Stomach (tissue), 4 donors: Measurements from ENCODE around the gene RIMBP2.

ENCODE experiments used
- EP300 ChIP-seq: sonication (generic); formaldehyde crosslinking; IDR thresholded peaks from one replicate; pipeline ENCODE4 v1.6.1; 2017; ENCODE audit warnings: antibody characterized with exemption
- POLR2A ChIP-seq, 4 donors: fragments of 450-650 bp; IDR thresholded peaks; one replicate each; pipeline ENCODE4 v1.6.1; 2016; ENCODE audit warnings: antibody characterized with exemption in 4 of 4, control low read depth in 2 of 4, mild to moderate bottlenecking in 1 of 4, moderate library complexity in 1 of 4
- POLR2AphosphoS5 ChIP-seq, 3 donors: sonication (generic); formaldehyde crosslinking; IDR thresholded peaks; one replicate each; pipeline ENCODE4 v1.6.1; 2016; ENCODE audit warnings: antibody characterized with exemption in 3 of 3
- TF ChIP-seq, protein P1 (sequence below), 7 experiments: fragments of 450-650 bp in 4 of 7; fragments of 200-600 bp in 3 of 7; sonication (generic) in 3 of 7; IDR thresholded peaks; one replicate each; pipeline ENCODE4 v1.5.1; 2016 to 2019; ENCODE audit warnings: antibody characterized with exemption in 7 of 7, control low read depth in 2 of 7, mild to moderate bottlenecking in 1 of 7

DNA sequence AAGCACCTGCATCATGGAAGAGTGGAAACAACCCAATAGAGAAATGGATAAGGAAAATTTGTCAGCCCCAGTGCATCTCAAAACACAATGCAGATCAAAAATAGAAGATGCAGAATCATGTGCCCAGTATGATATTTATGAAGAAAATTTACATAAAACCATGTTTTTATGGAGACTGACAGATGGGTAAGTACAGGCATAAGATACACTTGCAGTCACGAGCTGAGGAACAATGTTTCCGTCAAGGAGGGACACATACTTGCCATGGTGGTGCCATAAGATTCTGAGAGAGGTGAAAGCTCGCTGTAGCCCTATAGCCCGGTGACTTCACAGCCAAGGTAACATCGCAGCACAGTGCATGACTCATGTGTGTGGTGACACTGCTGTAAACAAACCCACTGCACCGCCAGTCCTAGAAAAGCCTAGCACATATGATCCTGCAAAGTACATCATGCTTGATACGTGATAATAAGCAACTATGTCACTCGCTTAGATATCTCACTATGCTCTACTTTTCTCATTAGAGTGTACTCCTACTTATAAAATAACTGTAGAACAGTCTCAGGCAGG is 112.6 kb downstream of the RIMBP2 start:
- TF ChIP-seq, protein P1, sequence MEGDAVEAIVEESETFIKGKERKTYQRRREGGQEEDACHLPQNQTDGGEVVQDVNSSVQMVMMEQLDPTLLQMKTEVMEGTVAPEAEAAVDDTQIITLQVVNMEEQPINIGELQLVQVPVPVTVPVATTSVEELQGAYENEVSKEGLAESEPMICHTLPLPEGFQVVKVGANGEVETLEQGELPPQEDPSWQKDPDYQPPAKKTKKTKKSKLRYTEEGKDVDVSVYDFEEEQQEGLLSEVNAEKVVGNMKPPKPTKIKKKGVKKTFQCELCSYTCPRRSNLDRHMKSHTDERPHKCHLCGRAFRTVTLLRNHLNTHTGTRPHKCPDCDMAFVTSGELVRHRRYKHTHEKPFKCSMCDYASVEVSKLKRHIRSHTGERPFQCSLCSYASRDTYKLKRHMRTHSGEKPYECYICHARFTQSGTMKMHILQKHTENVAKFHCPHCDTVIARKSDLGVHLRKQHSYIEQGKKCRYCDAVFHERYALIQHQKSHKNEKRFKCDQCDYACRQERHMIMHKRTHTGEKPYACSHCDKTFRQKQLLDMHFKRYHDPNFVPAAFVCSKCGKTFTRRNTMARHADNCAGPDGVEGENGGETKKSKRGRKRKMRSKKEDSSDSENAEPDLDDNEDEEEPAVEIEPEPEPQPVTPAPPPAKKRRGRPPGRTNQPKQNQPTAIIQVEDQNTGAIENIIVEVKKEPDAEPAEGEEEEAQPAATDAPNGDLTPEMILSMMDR (IDR thresholded peaks at IDR 0.05) = no peak
- TF ChIP-seq POLR2A (IDR thresholded peaks at IDR 0.05) = no peak
- no peak for TF ChIP-seq POLR2AphosphoS5 (IDR thresholded peaks at IDR 0.05)
- no peak for TF ChIP-seq EP300
